CD4-positive, alpha-beta T cell treated with Interferon alpha-2 for 1 hour (primary cell): ENCODE measurements around the gene OBI1.
"Not testable (repeated sequence)": the region's sequence is repeated elsewhere in the genome, so short reads cannot be mapped to it uniquely, and the experiment has no call there.

ENCODE experiments used
- DNase-seq, 2 donors: peaks; one replicate each; pipeline ENCODE4 v3.0.0-alpha.2; 2020 to 2022

Gene OBI1

GRCh38 chr13:78647109-78647678, 11.8 kb downstream of the OBI1 start:
- DNase-seq = not testable (repeated sequence)

GRCh38 chr13:78638216-78638615, 20.7 kb downstream of the OBI1 start:
- no peak for DNase-seq

- no peak for DNase-seq
Observed at GRCh38 chr13:78636495-78636894, 22.5 kb downstream of the OBI1 start.

GRCh38 chr13:78632996-78633395, 26.0 kb downstream of the OBI1 start:
- no peak for DNase-seq

- no peak for DNase-seq
Observed at GRCh38 chr13:78631077-78631476, 27.9 kb downstream of the OBI1 start.

- DNase-seq = no peak
Observed at GRCh38 chr13:78630511-78630910, 28.4 kb downstream of the OBI1 start.

- no peak for DNase-seq
Observed at GRCh38 chr13:78625384-78625783, 33.6 kb downstream of the OBI1 start.

- DNase-seq = no peak
Observed at GRCh38 chr13:78623132-78623531, 35.8 kb downstream of the OBI1 start.

- no peak for DNase-seq
Observed at GRCh38 chr13:78620936-78621470, 38.0 kb downstream of the OBI1 start.

- no peak for DNase-seq
Observed at GRCh38 chr13:78618411-78618810, 40.5 kb downstream of the OBI1 start.

- DNase-seq = no peak
Observed at GRCh38 chr13:78611040-78611439, 47.9 kb downstream of the OBI1 start.

GRCh38 chr13:78610381-78610883, 48.5 kb downstream of the OBI1 start:
- DNase-seq = no peak

- no peak for DNase-seq
Observed at GRCh38 chr13:78609464-78610205, 49.3 kb downstream of the OBI1 start.

- no peak for DNase-seq
Observed at GRCh38 chr13:78608688-78609463, 50.1 kb downstream of the OBI1 start.

GRCh38 chr13:78608252-78608687, 50.7 kb downstream of the OBI1 start:
- DNase-seq = no peak

- DNase-seq = no peak
Observed at GRCh38 chr13:78607409-78608251, 51.3 kb downstream of the OBI1 start.

- DNase-seq = no peak
Observed at GRCh38 chr13:78606471-78607408, 52.2 kb downstream of the OBI1 start.

- no peak for DNase-seq
Observed at GRCh38 chr13:78604782-78605611, 54.0 kb downstream of the OBI1 start.

GRCh38 chr13:78603240-78603957, 55.6 kb downstream of the OBI1 start, which contains the start of gene POU4F1:
Gene POU4F1, minus strand, starts transcription at chr13:78603552. Its CDS starts 226 bp downstream, at chr13:78603326.
- DNase-seq = peak; percentile 57 to 71
